HG02938 (cell line): ENCODE results near the gene ZNF385D.

Experiments
- ATAC-seq: cut with Tn5 transposase; IDR thresholded peaks from one replicate; pipeline ENCODE4 v1.9.1; 2021; ENCODE audit warnings: mild to moderate bottlenecking, moderate library complexity; ENCODE audit not compliant: unreplicated experiment

ZNF385D gene

GRCh38 chr3:21462141-21462540, 288.9 kb downstream of the ZNF385D start:
- no peak for ATAC-seq

- ATAC-seq: no peak
Observed at GRCh38 chr3:21457084-21457483, 293.9 kb downstream of the ZNF385D start.

GRCh38 chr3:21449738-21450137, 301.3 kb downstream of the ZNF385D start:
- ATAC-seq: no peak

GRCh38 chr3:21447476-21448151, 303.4 kb downstream of the ZNF385D start:
- ATAC-seq: no peak

- no peak for ATAC-seq
Observed at GRCh38 chr3:21446945-21447475, 304.0 kb downstream of the ZNF385D start.

GRCh38 chr3:21446027-21446426, 305.0 kb downstream of the ZNF385D start:
- peak; percentile 66 for ATAC-seq

- no peak for ATAC-seq
Observed at GRCh38 chr3:21441821-21442220, 309.2 kb downstream of the ZNF385D start.

- ATAC-seq: no peak
Observed at GRCh38 chr3:21436835-21437234, 314.2 kb downstream of the ZNF385D start.

GRCh38 chr3:21435871-21436270, 315.1 kb downstream of the ZNF385D start:
- ATAC-seq: no peak

- no peak for ATAC-seq
Observed at GRCh38 chr3:21434310-21434709, 316.7 kb downstream of the ZNF385D start.

- no peak for ATAC-seq
Observed at GRCh38 chr3:21433751-21434150, 317.3 kb downstream of the ZNF385D start.

GRCh38 chr3:21426920-21427319, 324.1 kb downstream of the ZNF385D start:
- ATAC-seq: no peak

GRCh38 chr3:21425715-21426114, 325.3 kb downstream of the ZNF385D start:
- no peak for ATAC-seq

- ATAC-seq: no peak
Observed at GRCh38 chr3:21421096-21421495, 329.9 kb downstream of the ZNF385D start.

GRCh38 chr3:21417991-21418390, 333.0 kb downstream of the ZNF385D start:
- ATAC-seq: no peak

- no peak for ATAC-seq
Observed at GRCh38 chr3:21414506-21414905, 336.5 kb downstream of the ZNF385D start.

GRCh38 chr3:21411058-21411457, 340.0 kb downstream of the ZNF385D start:
- no peak for ATAC-seq

- no peak for ATAC-seq
Observed at GRCh38 chr3:21409401-21409800, 341.6 kb downstream of the ZNF385D start.

- no peak for ATAC-seq
Observed at GRCh38 chr3:21407743-21408142, 343.3 kb downstream of the ZNF385D start.

GRCh38 chr3:21405671-21406667, 345.0 kb downstream of the ZNF385D start:
- no peak for ATAC-seq

GRCh38 chr3:21398461-21398860, 352.5 kb downstream of the ZNF385D start:
- no peak for ATAC-seq
